ENCODE results near the gene TOMM34.

DNA sequence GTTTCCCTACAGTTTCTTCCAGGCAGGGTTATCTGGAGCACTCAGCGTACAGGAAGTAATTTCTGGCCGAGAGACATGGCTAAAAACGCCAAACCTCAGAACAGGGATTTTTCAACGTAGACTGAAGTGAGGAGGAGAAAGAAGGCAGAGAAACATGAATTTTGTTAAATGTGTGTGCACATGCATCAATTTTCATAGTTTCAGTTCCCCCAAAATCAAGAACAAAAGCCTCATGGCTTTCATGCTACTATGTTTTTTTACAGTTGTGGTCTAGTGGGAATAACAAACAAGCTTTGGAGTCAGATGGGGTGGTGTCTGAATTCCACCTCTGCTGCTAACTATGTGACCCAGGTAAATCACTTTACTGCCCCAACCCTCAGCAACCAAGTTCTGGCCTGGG lies 4.9 kb downstream of the TOMM34 start:
- TF ChIP-seq, protein P1, sequence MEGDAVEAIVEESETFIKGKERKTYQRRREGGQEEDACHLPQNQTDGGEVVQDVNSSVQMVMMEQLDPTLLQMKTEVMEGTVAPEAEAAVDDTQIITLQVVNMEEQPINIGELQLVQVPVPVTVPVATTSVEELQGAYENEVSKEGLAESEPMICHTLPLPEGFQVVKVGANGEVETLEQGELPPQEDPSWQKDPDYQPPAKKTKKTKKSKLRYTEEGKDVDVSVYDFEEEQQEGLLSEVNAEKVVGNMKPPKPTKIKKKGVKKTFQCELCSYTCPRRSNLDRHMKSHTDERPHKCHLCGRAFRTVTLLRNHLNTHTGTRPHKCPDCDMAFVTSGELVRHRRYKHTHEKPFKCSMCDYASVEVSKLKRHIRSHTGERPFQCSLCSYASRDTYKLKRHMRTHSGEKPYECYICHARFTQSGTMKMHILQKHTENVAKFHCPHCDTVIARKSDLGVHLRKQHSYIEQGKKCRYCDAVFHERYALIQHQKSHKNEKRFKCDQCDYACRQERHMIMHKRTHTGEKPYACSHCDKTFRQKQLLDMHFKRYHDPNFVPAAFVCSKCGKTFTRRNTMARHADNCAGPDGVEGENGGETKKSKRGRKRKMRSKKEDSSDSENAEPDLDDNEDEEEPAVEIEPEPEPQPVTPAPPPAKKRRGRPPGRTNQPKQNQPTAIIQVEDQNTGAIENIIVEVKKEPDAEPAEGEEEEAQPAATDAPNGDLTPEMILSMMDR (IDR thresholded peaks at IDR 0.05) = no peak
- no peak for TF ChIP-seq EP300 (IDR thresholded peaks at IDR 0.05)
- TF ChIP-seq POLR2A (IDR thresholded peaks at IDR 0.05) = no peak
- no peak for TF ChIP-seq POLR2AphosphoS5 (IDR thresholded peaks at IDR 0.05)

Data from upper lobe of left lung (tissue), 4 donors.